K562 (cell line): Measurements from ENCODE around the gene CAPN12.

Experiments used
- CAMTA2 ChIP-seq: fragments of 250-450 bp; sonication (Bioruptor Pico); conservative IDR thresholded peaks from 2 replicates; pipeline ENCODE4 v1.5.1; 2022
- CREB3 ChIP-seq: fragments of 450-650 bp; conservative IDR thresholded peaks from 2 replicates; pipeline ENCODE4 v1.6.1; 2016; ENCODE audit warnings: missing genetic modification characterization, low read depth, mild to moderate bottlenecking, missing compliant biosample characterization, moderate library complexity
- CTCF ChIP-seq, 3 experiments: IDR thresholded peaks in 2 of 3; conservative IDR thresholded peaks in 1 of 3; 2 replicates each; pipeline ENCODE4 v1.5.1; 2011 to 2012; ENCODE audit warnings: low read length in 3 of 3, mild to moderate bottlenecking in 3 of 3, control low read depth in 2 of 3, improper control_type of control experiment in 1 of 3, inconsistent platforms in 1 of 3, low read depth in 1 of 3, mixed read lengths in 1 of 3, moderate library complexity in 1 of 3; ENCODE audit not compliant: insufficient read depth in 2 of 3

- TF ChIP-seq CAMTA2 (no peak), CREB3 (no peak), CTCF (IDR thresholded peaks at IDR 0.05 in 2 of 3, conservative IDR thresholded peaks at IDR 0.05 in 1 of 3; ENCODE audit: insufficient read depth in 2 of 3, low read depth in 1 of 3, low read length in 3 of 3) (no peak)
Observed at GRCh38 chr19:38742906-38743305, 1.4 kb downstream of the CAPN12 start.
